ENCODE data around the gene VAPA.
"Not testable (repeated sequence)": the region's sequence is repeated elsewhere in the genome, so short reads cannot be mapped to it uniquely, and the experiment has no call there.

VAPA gene

GRCh38 chr18:9902264-9902663, 11.6 kb upstream of the VAPA start:
- not testable (repeated sequence) for H3K4me3 ChIP-seq (ENCODE audit: extremely low read depth, insufficient read depth, low read length, poor library complexity, severe bottlenecking); H3K27ac ChIP-seq (ENCODE audit: low read depth, low read length, severe bottlenecking); H3K9me3 ChIP-seq (ENCODE audit: control insufficient read depth, low read length); H3K36me3 ChIP-seq (ENCODE audit: control insufficient read depth, insufficient read depth, low read length)
- peaks cover 24% of the 10 kb centered on the region for H3K4me1 ChIP-seq (ENCODE audit: control insufficient read depth, insufficient read depth, low read length, poor library complexity, severe bottlenecking)
- WGBS, 2 experiments (ENCODE audit: insufficient coverage in 2 of 2), result 94 to 100% methylated on average over 3 to 7 of the region's 14 CpGs

GRCh38 chr18:9902832-9903231, 11.0 kb upstream of the VAPA start:
- Histone ChIP-seq H3K4me3 (ENCODE audit: extremely low read depth, insufficient read depth, low read length, poor library complexity, severe bottlenecking) (no peak overlapping the region), H3K36me3 (ENCODE audit: control insufficient read depth, insufficient read depth, low read length) (no peaks in the 10 kb centered on the region), H3K4me1 (ENCODE audit: control insufficient read depth, insufficient read depth, low read length, poor library complexity, severe bottlenecking) (peaks cover 21% of the 10 kb centered on the region), H3K9me3 (ENCODE audit: control insufficient read depth, low read length) (no peaks in the 10 kb centered on the region), H3K27ac (ENCODE audit: low read depth, low read length, severe bottlenecking) (no peak overlapping the region)
- 80 to 93% methylated on average over 10 of the region's 10 CpGs for WGBS, 2 experiments (ENCODE audit: insufficient coverage in 2 of 2)

- 89 to 90% methylated on average over 5 of the region's 5 CpGs for WGBS, 2 experiments (ENCODE audit: insufficient coverage in 2 of 2)
- Histone ChIP-seq H3K4me3 (ENCODE audit: extremely low read depth, insufficient read depth, low read length, poor library complexity, severe bottlenecking) (no peak overlapping the region), H3K27ac (ENCODE audit: low read depth, low read length, severe bottlenecking) (peak overlapping the region; percentile 31), H3K36me3 (ENCODE audit: control insufficient read depth, insufficient read depth, low read length) (no peaks in the 10 kb centered on the region), H3K4me1 (ENCODE audit: control insufficient read depth, insufficient read depth, low read length, poor library complexity, severe bottlenecking) (peaks cover 4% of the 10 kb centered on the region), H3K9me3 (ENCODE audit: control insufficient read depth, low read length) (no peaks in the 10 kb centered on the region)
Observed at GRCh38 chr18:9905401-9905922, 8.4 kb upstream of the VAPA start.

- WGBS, 2 experiments (ENCODE audit: insufficient coverage in 2 of 2), result 71 to 83% methylated on average over 2 of the region's 3 CpGs
- H3K4me3 ChIP-seq (ENCODE audit: extremely low read depth, insufficient read depth, low read length, poor library complexity, severe bottlenecking), result no peak overlapping the region
- H3K4me1 ChIP-seq (ENCODE audit: control insufficient read depth, insufficient read depth, low read length, poor library complexity, severe bottlenecking), result no peaks in the 10 kb centered on the region
- H3K9me3 ChIP-seq (ENCODE audit: control insufficient read depth, low read length), result no peaks in the 10 kb centered on the region
- no peaks in the 10 kb centered on the region for H3K36me3 ChIP-seq (ENCODE audit: control insufficient read depth, insufficient read depth, low read length)
- no peak overlapping the region for H3K27ac ChIP-seq (ENCODE audit: low read depth, low read length, severe bottlenecking)
Observed at GRCh38 chr18:9906481-9906880, 7.3 kb upstream of the VAPA start.

- Histone ChIP-seq H3K9me3 (ENCODE audit: control insufficient read depth, low read length) (no peaks in the 10 kb centered on the region), H3K4me3 (ENCODE audit: extremely low read depth, insufficient read depth, low read length, poor library complexity, severe bottlenecking) (no peak overlapping the region), H3K27ac (ENCODE audit: low read depth, low read length, severe bottlenecking) (no peak overlapping the region), H3K4me1 (ENCODE audit: control insufficient read depth, insufficient read depth, low read length, poor library complexity, severe bottlenecking) (peaks cover 3% of the 10 kb centered on the region), H3K36me3 (ENCODE audit: control insufficient read depth, insufficient read depth, low read length) (no peaks in the 10 kb centered on the region)
- WGBS, 2 experiments (ENCODE audit: insufficient coverage in 2 of 2), result 89% methylated on average over 3 of the region's 4 CpGs; no CpG with 5 or more reads in 1 of the 2 experiments
Observed at GRCh38 chr18:9907867-9908266, 5.9 kb upstream of the VAPA start.

GRCh38 chr18:9910071-9910470, 3.7 kb upstream of the VAPA start:
- Histone ChIP-seq H3K9me3 (ENCODE audit: control insufficient read depth, low read length) (no peaks in the 10 kb centered on the region), H3K4me3 (ENCODE audit: extremely low read depth, insufficient read depth, low read length, poor library complexity, severe bottlenecking) (no peak overlapping the region), H3K27ac (ENCODE audit: low read depth, low read length, severe bottlenecking) (no peak overlapping the region), H3K36me3 (ENCODE audit: control insufficient read depth, insufficient read depth, low read length) (no peaks in the 10 kb centered on the region), H3K4me1 (ENCODE audit: control insufficient read depth, insufficient read depth, low read length, poor library complexity, severe bottlenecking) (peaks cover 3% of the 10 kb centered on the region)

GRCh38 chr18:9910661-9911060, 3.2 kb upstream of the VAPA start:
- Histone ChIP-seq H3K4me1 (ENCODE audit: control insufficient read depth, insufficient read depth, low read length, poor library complexity, severe bottlenecking) (peaks cover 3% of the 10 kb centered on the region), H3K27ac (ENCODE audit: low read depth, low read length, severe bottlenecking) (no peak overlapping the region), H3K36me3 (ENCODE audit: control insufficient read depth, insufficient read depth, low read length) (no peaks in the 10 kb centered on the region), H3K4me3 (ENCODE audit: extremely low read depth, insufficient read depth, low read length, poor library complexity, severe bottlenecking) (no peak overlapping the region), H3K9me3 (ENCODE audit: control insufficient read depth, low read length) (no peaks in the 10 kb centered on the region)
- WGBS, 2 experiments (ENCODE audit: insufficient coverage in 2 of 2), result no CpG with 5 or more reads among the region's 2 CpGs

- H3K4me1 ChIP-seq (ENCODE audit: control insufficient read depth, insufficient read depth, low read length, poor library complexity, severe bottlenecking), result peaks cover 3% of the 10 kb centered on the region
- no peak overlapping the region for H3K27ac ChIP-seq (ENCODE audit: low read depth, low read length, severe bottlenecking)
- no peaks in the 10 kb centered on the region for H3K36me3 ChIP-seq (ENCODE audit: control insufficient read depth, insufficient read depth, low read length)
- H3K4me3 ChIP-seq (ENCODE audit: extremely low read depth, insufficient read depth, low read length, poor library complexity, severe bottlenecking), result no peak overlapping the region
- H3K9me3 ChIP-seq (ENCODE audit: control insufficient read depth, low read length), result no peaks in the 10 kb centered on the region
- 80 to 97% methylated on average over 2 of the region's 5 CpGs for WGBS, 2 experiments (ENCODE audit: insufficient coverage in 2 of 2)
Observed at GRCh38 chr18:9911226-9911625, 2.6 kb upstream of the VAPA start.

- not testable (repeated sequence) for H3K27ac ChIP-seq (ENCODE audit: low read depth, low read length, severe bottlenecking); H3K36me3 ChIP-seq (ENCODE audit: control insufficient read depth, insufficient read depth, low read length); H3K9me3 ChIP-seq (ENCODE audit: control insufficient read depth, low read length); H3K4me1 ChIP-seq (ENCODE audit: control insufficient read depth, insufficient read depth, low read length, poor library complexity, severe bottlenecking); H3K4me3 ChIP-seq (ENCODE audit: extremely low read depth, insufficient read depth, low read length, poor library complexity, severe bottlenecking)
- 100% methylated on average over 1 of the region's 1 CpG for WGBS, 2 experiments (ENCODE audit: insufficient coverage in 2 of 2)
Observed at GRCh38 chr18:9912285-9912684, 1.5 kb upstream of the VAPA start.

GRCh38 chr18:9913151-9913525, 678 bp upstream of the VAPA start:
- H3K27ac ChIP-seq (ENCODE audit: low read depth, low read length, severe bottlenecking), result peak overlapping the region; percentile 95
- 2 to 10% methylated on average over 8 of the region's 12 CpGs for WGBS, 2 experiments (ENCODE audit: insufficient coverage in 2 of 2)

GRCh38 chr18:9914334-9914583, 443 bp downstream of the VAPA start:
- Histone ChIP-seq H3K36me3 (ENCODE audit: control insufficient read depth, insufficient read depth, low read length) (peaks cover 4% of the 10 kb centered on the region), H3K27ac (ENCODE audit: low read depth, low read length, severe bottlenecking) (peak overlapping the region; percentile 95), H3K4me3 (ENCODE audit: extremely low read depth, insufficient read depth, low read length, poor library complexity, severe bottlenecking) (peak overlapping the region; percentile 99), H3K9me3 (ENCODE audit: control insufficient read depth, low read length) (no peaks in the 10 kb centered on the region), H3K4me1 (ENCODE audit: control insufficient read depth, insufficient read depth, low read length, poor library complexity, severe bottlenecking) (peaks cover 17% of the 10 kb centered on the region)
- WGBS, 2 experiments (ENCODE audit: insufficient coverage in 2 of 2), result 0% methylated on average over 2 to 27 of the region's 35 CpGs

More at GRCh38 chr18:9913151-9913525, 678 bp upstream of the VAPA start:
- Histone ChIP-seq H3K36me3 (ENCODE audit: control insufficient read depth, insufficient read depth, low read length) (peaks cover 4% of the 10 kb centered on the region), H3K4me1 (ENCODE audit: control insufficient read depth, insufficient read depth, low read length, poor library complexity, severe bottlenecking) (peaks cover 12% of the 10 kb centered on the region), H3K9me3 (ENCODE audit: control insufficient read depth, low read length) (no peaks in the 10 kb centered on the region), H3K4me3 (ENCODE audit: extremely low read depth, insufficient read depth, low read length, poor library complexity, severe bottlenecking) (peak overlapping the region; percentile 99)

Data from mesodermal cell (in vitro differentiated cells).